ENCODE results near the gene LRRC59. TPM values are rescaled to one million over a fixed set of nuclear protein-coding genes. Genes with fewer than 3 reads are reported as not detected.

LRRC59 gene
- total RNA-seq, 1 experiment from 2014 or later: 108 TPM

DNA sequence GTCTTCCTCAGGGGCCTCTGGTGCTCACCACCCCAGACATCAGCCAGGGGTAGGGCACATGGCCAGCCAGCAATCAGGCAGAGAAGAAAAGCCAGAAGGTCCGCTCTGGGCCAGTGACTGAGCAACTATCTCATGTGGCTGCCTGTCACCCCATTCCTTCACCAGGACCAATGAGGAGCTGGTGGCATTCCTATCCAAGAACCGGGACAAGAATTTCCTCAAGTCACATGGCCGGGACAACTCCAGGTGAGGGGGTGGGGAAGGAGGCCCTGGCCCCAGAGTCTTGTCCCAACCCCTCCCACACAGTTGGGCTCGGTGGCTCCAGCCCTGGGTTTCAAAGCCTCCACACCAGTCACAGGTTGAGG is 42.0 kb downstream of the LRRC59 start (continued):
- TF ChIP-seq NFATC4 (CRISPR knock-in tag; IDR thresholded peaks at IDR 0.05) (no peak), IRF2 (CRISPR knock-in tag; IDR thresholded peaks at IDR 0.05; ENCODE audit: borderline replicate concordance, low read depth) (no peak), TCF7 (CRISPR knock-in tag; IDR thresholded peaks at IDR 0.05; ENCODE audit: low read depth) (no peak), NR2C2 (CRISPR knock-in tag; IDR thresholded peaks at IDR 0.05) (no peak), ZNF281 (CRISPR knock-in tag; IDR thresholded peaks at IDR 0.05) (no peak), ZNF121 (CRISPR knock-in tag; IDR thresholded peaks at IDR 0.05) (no peak), CTCF (IDR thresholded peaks at IDR 0.05) (no peak)
- TF ChIP-seq, protein P1, sequence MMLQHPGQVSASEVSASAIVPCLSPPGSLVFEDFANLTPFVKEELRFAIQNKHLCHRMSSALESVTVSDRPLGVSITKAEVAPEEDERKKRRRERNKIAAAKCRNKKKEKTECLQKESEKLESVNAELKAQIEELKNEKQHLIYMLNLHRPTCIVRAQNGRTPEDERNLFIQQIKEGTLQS (CRISPR knock-in tag; conservative IDR thresholded peaks at IDR 0.05): no peak
- TF ChIP-seq, protein P2, sequence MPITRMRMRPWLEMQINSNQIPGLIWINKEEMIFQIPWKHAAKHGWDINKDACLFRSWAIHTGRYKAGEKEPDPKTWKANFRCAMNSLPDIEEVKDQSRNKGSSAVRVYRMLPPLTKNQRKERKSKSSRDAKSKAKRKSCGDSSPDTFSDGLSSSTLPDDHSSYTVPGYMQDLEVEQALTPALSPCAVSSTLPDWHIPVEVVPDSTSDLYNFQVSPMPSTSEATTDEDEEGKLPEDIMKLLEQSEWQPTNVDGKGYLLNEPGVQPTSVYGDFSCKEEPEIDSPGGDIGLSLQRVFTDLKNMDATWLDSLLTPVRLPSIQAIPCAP (CRISPR knock-in tag; IDR thresholded peaks at IDR 0.05): no peak

- H3K4me3 Mint-ChIP-seq: no peak overlapping the region
- no peaks in the 10 kb centered on the region for H3K4me1 Mint-ChIP-seq
- no peak for ATAC-seq
- no peak for DNase-seq (ENCODE audit: low spot score)
- no peaks in the 10 kb centered on the region for H3K9me3 Mint-ChIP-seq
- H3K27me3 Mint-ChIP-seq (ENCODE audit: low read depth): no peaks in the 10 kb centered on the region
- ChIA-PET POLR2A (no interaction called here), CTCF (no interaction called here)
- TF ChIP-seq ESRRA (CRISPR knock-in tag; IDR thresholded peaks at IDR 0.05; ENCODE audit: borderline replicate concordance) (no peak), GABPB1 (CRISPR knock-in tag; IDR thresholded peaks at IDR 0.05) (no peak), TEAD4 (CRISPR knock-in tag; IDR thresholded peaks at IDR 0.05) (no peak), RELA (CRISPR knock-in tag; IDR thresholded peaks at IDR 0.05; ENCODE audit: borderline replicate concordance) (no peak), OVOL2 (CRISPR knock-in tag; IDR thresholded peaks at IDR 0.05; ENCODE audit: borderline replicate concordance) (no peak), ZNF425 (CRISPR knock-in tag; conservative IDR thresholded peaks at IDR 0.05) (no peak), RORB (CRISPR knock-in tag; IDR thresholded peaks at IDR 0.05) (no peak), ZBTB21 (CRISPR knock-in tag; IDR thresholded peaks at IDR 0.05; ENCODE audit: borderline replicate concordance) (no peak), NR3C1 (CRISPR knock-in tag; conservative IDR thresholded peaks at IDR 0.05; ENCODE audit: low read depth) (no peak)
- TF ChIP-seq, protein P3, sequence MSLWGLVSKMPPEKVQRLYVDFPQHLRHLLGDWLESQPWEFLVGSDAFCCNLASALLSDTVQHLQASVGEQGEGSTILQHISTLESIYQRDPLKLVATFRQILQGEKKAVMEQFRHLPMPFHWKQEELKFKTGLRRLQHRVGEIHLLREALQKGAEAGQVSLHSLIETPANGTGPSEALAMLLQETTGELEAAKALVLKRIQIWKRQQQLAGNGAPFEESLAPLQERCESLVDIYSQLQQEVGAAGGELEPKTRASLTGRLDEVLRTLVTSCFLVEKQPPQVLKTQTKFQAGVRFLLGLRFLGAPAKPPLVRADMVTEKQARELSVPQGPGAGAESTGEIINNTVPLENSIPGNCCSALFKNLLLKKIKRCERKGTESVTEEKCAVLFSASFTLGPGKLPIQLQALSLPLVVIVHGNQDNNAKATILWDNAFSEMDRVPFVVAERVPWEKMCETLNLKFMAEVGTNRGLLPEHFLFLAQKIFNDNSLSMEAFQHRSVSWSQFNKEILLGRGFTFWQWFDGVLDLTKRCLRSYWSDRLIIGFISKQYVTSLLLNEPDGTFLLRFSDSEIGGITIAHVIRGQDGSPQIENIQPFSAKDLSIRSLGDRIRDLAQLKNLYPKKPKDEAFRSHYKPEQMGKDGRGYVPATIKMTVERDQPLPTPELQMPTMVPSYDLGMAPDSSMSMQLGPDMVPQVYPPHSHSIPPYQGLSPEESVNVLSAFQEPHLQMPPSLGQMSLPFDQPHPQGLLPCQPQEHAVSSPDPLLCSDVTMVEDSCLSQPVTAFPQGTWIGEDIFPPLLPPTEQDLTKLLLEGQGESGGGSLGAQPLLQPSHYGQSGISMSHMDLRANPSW (CRISPR knock-in tag; conservative IDR thresholded peaks at IDR 0.05; ENCODE audit: low read depth): no peak
- H3K27ac Mint-ChIP-seq: no peak overlapping the region
- H3K36me3 Mint-ChIP-seq: peaks cover 35% of the 10 kb centered on the region
Observed at GRCh38 chr17:50354776-50355175, 42.5 kb downstream of the LRRC59 start.
